Stimulated activated CD4-positive, alpha-beta T cell treated with anti-CD3 and anti-CD28 coated beads, Interleukin-4, amount 100 ng/mL, for 4 hours (primary cell): ENCODE results near the gene SLC12A3.
"Not testable (repeated sequence)": the region's sequence is repeated elsewhere in the genome, so short reads cannot be mapped to it uniquely, and the experiment has no call there.

Source experiments
- DNase-seq, 2 experiments: peaks; one replicate each; pipeline ENCODE4 v3.0.0-alpha.2; 2020

The SLC12A3 gene

GRCh38 chr16:56869513-56870275, 4.7 kb downstream of the SLC12A3 start:
- DNase-seq: no peak

- DNase-seq: no peak
Observed at GRCh38 chr16:56870276-56870888, 5.4 kb downstream of the SLC12A3 start.

GRCh38 chr16:56871172-56871593, 6.2 kb downstream of the SLC12A3 start:
- DNase-seq: no peak

GRCh38 chr16:56872863-56873391, 7.9 kb downstream of the SLC12A3 start:
- no peak for DNase-seq

- no peak for DNase-seq
Observed at GRCh38 chr16:56874800-56875199, 9.8 kb downstream of the SLC12A3 start.

DNA sequence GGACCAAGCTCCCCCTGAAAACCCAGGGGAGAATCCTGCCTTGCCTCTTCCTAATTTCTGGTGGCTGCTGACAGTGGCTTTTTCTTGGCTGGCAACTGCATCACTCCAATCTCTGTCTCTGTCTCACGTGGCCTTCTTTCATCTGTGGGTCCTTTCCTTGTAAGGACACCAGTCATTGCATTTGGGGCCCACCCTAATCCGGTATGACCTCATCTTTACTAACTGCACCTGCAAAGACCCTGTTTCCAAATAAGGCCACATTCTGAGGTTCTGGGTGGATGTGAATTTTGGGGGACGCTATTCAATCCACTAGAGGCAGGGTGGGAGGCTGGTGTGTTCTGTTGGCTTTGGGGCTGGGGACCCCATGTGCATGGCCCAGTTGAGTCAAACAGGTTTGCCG, 11.0 kb downstream of the SLC12A3 start:
- no peak for DNase-seq

DNA sequence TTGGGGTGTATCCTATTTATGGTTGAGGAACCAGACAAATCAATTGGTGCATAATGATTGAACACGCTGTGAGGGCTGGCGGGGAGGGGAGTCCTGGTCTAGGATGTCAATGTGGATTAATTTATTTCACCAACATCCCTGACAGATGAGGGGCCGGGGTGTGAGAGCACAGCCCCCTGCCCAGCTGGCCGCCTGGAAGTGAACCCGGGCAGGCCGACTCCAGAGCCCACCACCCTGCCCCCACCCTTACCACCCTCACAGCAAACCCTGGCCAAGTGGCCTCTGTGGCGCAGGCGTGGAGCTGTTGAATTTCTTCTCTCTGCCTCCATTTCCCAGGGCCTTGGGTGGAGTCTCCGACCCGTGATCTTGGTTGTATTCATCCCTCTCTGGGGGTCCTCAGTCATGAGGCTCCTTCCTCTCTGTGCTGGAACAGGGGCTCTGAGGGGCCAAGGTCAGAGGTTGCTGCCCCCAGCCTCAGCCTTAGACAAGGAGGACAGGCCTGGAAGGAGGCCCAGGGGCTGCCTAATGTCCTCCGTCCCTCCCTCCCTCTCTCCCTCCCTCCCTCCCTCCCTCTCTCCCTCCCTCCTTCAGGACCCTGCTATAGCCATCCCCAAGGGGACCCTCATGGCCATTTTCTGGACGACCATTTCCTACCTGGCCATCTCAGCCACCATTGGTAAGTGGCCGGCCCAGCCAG, 12.6 kb downstream of the SLC12A3 start:
- DNase-seq: no peak

- no peak for DNase-seq
Observed at GRCh38 chr16:56878282-56878854, 13.4 kb downstream of the SLC12A3 start.

GRCh38 chr16:56879276-56879675, 14.3 kb downstream of the SLC12A3 start:
- no peak for DNase-seq

DNA sequence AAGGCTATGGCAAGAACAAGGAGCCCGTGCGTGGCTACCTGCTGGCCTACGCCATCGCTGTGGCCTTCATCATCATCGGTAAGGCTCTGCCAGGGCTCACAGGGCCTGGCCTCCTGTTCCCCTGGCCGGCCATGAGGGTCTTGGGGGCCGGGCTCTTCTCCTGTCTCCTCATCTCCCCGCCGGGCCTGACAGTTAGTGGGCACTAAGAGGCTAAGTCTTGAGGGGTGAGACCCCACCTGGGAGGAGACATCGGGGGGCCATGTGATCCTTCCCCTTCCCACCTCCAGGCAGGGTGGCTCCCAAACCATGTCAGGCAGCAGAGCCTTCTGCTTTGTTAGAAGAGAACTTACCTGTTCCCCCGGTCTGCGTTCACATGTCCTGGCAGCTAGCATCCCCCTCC, 15.2 kb downstream of the SLC12A3 start:
- DNase-seq: no peak

- no peak for DNase-seq
Observed at GRCh38 chr16:56880685-56881084, 15.7 kb downstream of the SLC12A3 start.

DNA sequence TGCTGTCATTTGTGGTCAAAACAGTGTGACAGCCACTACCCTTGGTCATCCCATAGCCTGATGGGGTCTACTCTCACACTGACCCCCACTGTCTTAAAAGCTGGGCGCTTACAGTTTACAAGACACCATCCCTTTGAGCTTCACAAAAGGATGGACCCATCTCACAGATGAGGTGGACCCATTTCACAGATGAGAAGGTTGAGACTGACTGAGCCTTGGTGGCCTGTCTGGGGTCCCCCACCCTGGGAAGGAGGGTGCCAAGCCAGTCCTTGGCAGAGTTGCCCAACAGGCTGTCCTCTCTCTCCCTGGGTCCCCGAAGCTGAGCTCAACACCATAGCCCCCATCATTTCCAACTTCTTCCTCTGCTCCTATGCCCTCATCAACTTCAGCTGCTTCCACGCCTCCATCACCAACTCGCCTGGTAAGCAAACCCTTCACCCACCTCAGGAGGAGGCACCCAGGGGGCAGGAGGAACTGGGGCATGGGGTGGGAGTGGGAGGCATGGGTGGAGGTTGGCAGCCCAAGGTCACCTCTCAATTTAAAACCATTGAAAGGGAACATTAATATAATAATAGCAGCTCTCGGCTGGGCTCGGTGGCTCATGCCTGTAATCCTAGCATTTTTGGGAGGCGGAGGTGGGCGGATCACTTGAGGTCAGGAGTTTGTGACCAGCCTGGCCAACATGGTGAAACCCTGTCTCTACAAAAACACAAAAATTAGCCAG, 17.2 kb downstream of the SLC12A3 start:
- no peak for DNase-seq

GRCh38 chr16:56883586-56883985, 18.6 kb downstream of the SLC12A3 start:
- no peak for DNase-seq

GRCh38 chr16:56884026-56884582, 19.1 kb downstream of the SLC12A3 start:
- no peak for DNase-seq

DNA sequence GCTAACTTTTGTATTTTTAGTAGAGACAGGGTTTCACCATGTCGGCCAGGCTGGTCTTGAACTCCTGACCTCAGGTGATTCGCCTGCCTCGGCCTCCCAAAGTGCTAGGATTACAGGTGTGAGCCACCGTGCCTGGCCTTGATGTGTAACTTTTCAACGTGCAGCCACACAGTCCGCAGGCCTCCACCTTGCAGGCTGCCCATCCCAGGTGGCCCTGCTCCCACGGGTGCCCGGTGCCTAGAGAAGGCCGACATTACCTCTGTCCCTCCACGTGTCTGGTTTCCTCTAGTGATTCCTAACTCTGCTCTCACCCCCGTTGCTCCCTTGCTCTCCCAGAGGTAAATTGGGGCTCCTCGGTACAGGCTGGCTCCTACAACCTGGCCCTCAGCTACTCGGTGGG, 19.9 kb downstream of the SLC12A3 start:
- DNase-seq: not testable (repeated sequence)

DNA sequence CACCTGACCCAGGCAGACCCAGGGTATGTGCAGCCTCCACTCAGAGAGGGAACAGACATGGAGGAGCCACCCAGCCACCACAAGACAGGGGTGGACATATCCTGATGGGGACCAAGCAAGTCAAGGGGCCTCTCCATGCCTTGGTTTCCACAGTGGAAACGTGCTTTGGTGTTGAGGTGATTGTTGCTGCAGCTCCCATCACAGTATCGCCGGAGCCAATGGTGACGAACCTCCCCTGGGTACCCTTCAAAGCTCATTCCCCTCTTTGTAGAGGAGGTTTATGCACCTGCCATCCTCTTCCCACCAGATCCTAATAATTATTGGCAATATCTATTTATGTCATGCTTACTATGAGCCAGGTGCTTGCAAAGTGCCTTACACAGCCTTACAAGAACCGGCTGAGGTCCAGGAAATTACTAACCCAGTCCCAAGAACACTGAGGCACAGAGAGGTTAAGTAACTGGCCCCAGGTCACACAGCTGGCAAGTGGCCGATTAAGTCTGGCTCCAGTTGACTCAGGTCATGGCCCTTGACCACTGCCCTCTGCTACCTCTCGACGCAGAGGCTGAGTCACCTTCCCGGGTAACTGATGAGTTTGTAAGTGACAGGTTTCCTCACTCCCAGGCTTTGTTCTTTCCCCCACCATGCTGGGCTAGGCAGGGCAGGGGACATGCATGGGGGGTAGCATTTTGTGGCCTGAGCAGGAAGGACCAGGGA, 20.6 kb downstream of the SLC12A3 start:
- no peak for DNase-seq

GRCh38 chr16:56886296-56886695, 21.3 kb downstream of the SLC12A3 start:
- no peak for DNase-seq

DNA sequence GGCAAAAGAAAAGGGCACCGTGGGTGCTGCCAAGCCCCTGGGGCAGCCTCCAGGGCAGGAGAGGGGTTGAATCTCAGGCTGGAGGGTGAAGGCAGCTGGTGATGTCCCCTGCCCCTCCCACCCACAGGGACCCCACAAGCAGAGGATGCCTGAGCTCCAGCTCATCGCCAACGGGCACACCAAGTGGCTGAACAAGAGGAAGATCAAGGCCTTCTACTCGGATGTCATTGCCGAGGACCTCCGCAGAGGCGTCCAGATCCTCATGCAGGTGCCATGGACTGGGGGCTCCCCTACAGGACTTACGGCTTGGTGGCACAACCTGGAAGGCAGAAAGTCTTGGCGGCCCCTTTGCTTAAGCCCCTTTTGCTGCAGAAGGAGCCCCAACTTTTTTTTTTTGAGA, 21.8 kb downstream of the SLC12A3 start:
- DNase-seq: no peak

GRCh38 chr16:56888806-56889205, 23.8 kb downstream of the SLC12A3 start:
- DNase-seq: no peak

GRCh38 chr16:56889206-56889605, 24.2 kb downstream of the SLC12A3 start:
- no peak for DNase-seq

- no peak for DNase-seq
Observed at GRCh38 chr16:56891685-56892084, 26.7 kb downstream of the SLC12A3 start.

DNA sequence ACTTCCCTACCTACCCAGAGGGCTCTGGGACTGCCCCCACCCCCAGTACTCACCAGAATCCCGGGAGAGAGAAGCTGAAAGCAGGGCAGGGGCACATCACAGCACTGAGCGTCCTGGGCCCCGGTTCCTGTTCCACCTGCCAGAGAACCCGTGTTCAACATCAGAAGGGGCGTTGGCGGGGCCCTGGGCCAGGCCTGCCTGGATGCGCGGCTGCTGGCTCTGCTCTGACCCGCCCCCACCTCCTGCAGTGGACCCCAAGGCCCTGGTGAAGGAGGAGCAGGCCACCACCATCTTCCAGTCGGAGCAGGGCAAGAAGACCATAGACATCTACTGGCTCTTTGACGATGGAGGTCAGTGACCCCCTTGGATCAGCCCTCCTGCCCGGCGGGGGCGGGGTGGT, 27.7 kb downstream of the SLC12A3 start:
- no peak for DNase-seq
